MM.1S (cell line): ENCODE data around the gene BTD.

Source experiments
- DNase-seq: peaks from one replicate; pipeline ENCODE4 v3.0.0-alpha.2; 2015
- H2AFZ ChIP-seq: fragments of 300-600 bp; sonication (generic); 2 replicates; pipeline ENCODE4 v1.6.0; 2016; ENCODE audit warnings: antibody characterized with exemption, low read length
- H3F3A ChIP-seq: fragments of 300-600 bp; sonication (generic); 2 replicates; pipeline ENCODE4 v1.6.1; 2016; ENCODE audit warnings: mild to moderate bottlenecking, antibody characterized with exemption, low read length, moderate library complexity, mixed read lengths; ENCODE audit not compliant: insufficient read depth
- H3K27ac ChIP-seq: fragments of 300-600 bp; sonication (generic); 2 replicates; pipeline ENCODE4 v1.5.1; 2016; ENCODE audit warnings: mild to moderate bottlenecking, low read length
- H3K27me3 ChIP-seq: fragments of 300-600 bp; sonication (generic); replicated peaks from 2 replicates; pipeline ENCODE4 v1.6.0; 2016; ENCODE audit warnings: low read length; ENCODE audit not compliant: insufficient read depth
- H3K36me3 ChIP-seq: fragments of 300-600 bp; sonication (generic); replicated peaks from 2 replicates; pipeline ENCODE4 v1.6.1; 2016; ENCODE audit warnings: mild to moderate bottlenecking, low read length, mixed read lengths; ENCODE audit not compliant: insufficient read depth
- H3K4me1 ChIP-seq: fragments of 300-600 bp; sonication (generic); 2 replicates; pipeline ENCODE4 v1.6.1; 2016; ENCODE audit warnings: low read length, mixed read lengths
- H3K4me2 ChIP-seq: fragments of 300-600 bp; sonication (generic); 2 replicates; pipeline ENCODE4 v1.6.0; 2016; ENCODE audit warnings: low read depth, low read length
- H3K4me3 ChIP-seq: fragments of 300-600 bp; sonication (generic); 2 replicates; pipeline ENCODE4 v1.5.1; 2016; ENCODE audit warnings: low read length, mixed read lengths
- H3K79me2 ChIP-seq: fragments of 300-600 bp; sonication (generic); 2 replicates; pipeline ENCODE4 v1.6.1; 2016; ENCODE audit warnings: mixed run types, low read length, mixed read lengths
- H3K9ac ChIP-seq: fragments of 300-600 bp; sonication (generic); 2 replicates; pipeline ENCODE4 v1.6.1; 2016; ENCODE audit warnings: low read length, mixed read lengths
- H3K9me2 ChIP-seq: fragments of 300-600 bp; sonication (generic); replicated peaks from 2 replicates; pipeline ENCODE4 v1.6.1; 2016; ENCODE audit warnings: mild to moderate bottlenecking, low read length, mixed read lengths; ENCODE audit not compliant: insufficient read depth
- H3K9me3 ChIP-seq: fragments of 300-600 bp; sonication (generic); replicated peaks from 2 replicates; pipeline ENCODE4 v1.6.1; 2016; ENCODE audit warnings: mild to moderate bottlenecking, low read length, mixed read lengths; ENCODE audit not compliant: insufficient read depth
- H4K20me1 ChIP-seq: fragments of 300-600 bp; sonication (generic); 2 replicates; pipeline ENCODE4 v1.6.1; 2016; ENCODE audit warnings: mild to moderate bottlenecking, low read length, moderate library complexity, mixed read lengths; ENCODE audit not compliant: insufficient read depth
- EZH2 ChIP-seq: fragments of 300-600 bp; sonication (generic); optimal IDR thresholded peaks from 2 replicates; pipeline ENCODE3; 2017; ENCODE audit warnings: low read depth, mild to moderate bottlenecking, antibody characterized with exemption, low read length, mixed read lengths
- EZH2phosphoT487 ChIP-seq: fragments of 300-600 bp; sonication (generic); IDR thresholded peaks from 2 replicates; pipeline ENCODE4 v1.6.1; 2018; ENCODE audit warnings: antibody characterized with exemption, low read length
- TF ChIP-seq, protein P1 (sequence below): fragments of 300-600 bp; sonication (generic); IDR thresholded peaks from 2 replicates; pipeline ENCODE4 v1.5.1; 2016; ENCODE audit warnings: antibody characterized with exemption, low read length, mixed read lengths

The BTD gene

DNA sequence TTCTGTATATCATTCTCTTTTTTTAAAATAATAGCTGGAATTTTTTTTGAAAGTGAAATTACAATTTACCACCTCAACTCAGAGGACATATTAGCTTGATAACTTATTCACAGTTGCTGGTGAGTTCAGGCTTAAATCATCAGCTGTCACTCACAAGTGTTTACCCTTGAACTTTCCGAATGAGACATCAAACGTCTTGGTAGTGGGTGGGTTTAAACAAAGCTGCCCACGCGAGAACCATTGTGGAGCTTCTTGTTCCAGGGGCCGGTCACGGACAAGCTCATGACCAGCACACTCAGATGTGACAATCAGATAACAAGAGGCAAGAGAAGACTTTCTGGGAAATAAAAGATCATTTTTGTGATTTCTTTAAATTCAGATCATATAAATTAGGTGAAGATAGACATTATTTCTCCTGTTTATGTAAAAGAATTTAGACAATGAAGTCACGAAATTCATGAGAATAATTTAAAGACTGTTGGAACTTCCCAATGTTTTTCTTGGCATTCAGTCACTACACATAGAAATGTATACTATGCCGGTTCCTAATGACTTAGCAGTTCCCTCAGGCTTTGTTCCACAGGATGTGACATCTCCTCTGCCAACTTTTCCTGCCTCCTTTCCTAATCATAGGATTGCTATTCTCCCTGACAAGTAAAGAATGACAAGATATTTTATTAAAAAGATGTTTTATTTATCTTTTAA, 29.3 kb downstream of the BTD start:
- no peaks in the 10 kb centered on the region for H3K36me3 ChIP-seq
- TF ChIP-seq EZH2phosphoT487 (no peak), EZH2 (no peak)
- TF ChIP-seq, protein P1, sequence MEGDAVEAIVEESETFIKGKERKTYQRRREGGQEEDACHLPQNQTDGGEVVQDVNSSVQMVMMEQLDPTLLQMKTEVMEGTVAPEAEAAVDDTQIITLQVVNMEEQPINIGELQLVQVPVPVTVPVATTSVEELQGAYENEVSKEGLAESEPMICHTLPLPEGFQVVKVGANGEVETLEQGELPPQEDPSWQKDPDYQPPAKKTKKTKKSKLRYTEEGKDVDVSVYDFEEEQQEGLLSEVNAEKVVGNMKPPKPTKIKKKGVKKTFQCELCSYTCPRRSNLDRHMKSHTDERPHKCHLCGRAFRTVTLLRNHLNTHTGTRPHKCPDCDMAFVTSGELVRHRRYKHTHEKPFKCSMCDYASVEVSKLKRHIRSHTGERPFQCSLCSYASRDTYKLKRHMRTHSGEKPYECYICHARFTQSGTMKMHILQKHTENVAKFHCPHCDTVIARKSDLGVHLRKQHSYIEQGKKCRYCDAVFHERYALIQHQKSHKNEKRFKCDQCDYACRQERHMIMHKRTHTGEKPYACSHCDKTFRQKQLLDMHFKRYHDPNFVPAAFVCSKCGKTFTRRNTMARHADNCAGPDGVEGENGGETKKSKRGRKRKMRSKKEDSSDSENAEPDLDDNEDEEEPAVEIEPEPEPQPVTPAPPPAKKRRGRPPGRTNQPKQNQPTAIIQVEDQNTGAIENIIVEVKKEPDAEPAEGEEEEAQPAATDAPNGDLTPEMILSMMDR, result no peak
- H3K79me2 ChIP-seq, result no peaks in the 10 kb centered on the region
- H3K9me2 ChIP-seq, result no peaks in the 10 kb centered on the region
- H3K9me3 ChIP-seq, result no peaks in the 10 kb centered on the region
- peaks cover 8% of the 10 kb centered on the region; the same call in 1 of the 2 replicates for H3K4me1 ChIP-seq
- H3K27me3 ChIP-seq, result no peaks in the 10 kb centered on the region
- no peaks in the 10 kb centered on the region for H3F3A ChIP-seq
- no peaks in the 10 kb centered on the region for H4K20me1 ChIP-seq
- peak overlapping the region; percentile 57 for H3K4me2 ChIP-seq
- H2AFZ ChIP-seq, result 0 out of 2 replicates have a peak overlapping the region, but pooled peaks have one; percentile 10
- no peak overlapping the region for H3K27ac ChIP-seq
- DNase-seq, result no peak
- no peak overlapping the region for H3K9ac ChIP-seq
- H3K4me3 ChIP-seq, result 0 out of 2 replicates have a peak overlapping the region, but pooled peaks have one; percentile 7

DNA sequence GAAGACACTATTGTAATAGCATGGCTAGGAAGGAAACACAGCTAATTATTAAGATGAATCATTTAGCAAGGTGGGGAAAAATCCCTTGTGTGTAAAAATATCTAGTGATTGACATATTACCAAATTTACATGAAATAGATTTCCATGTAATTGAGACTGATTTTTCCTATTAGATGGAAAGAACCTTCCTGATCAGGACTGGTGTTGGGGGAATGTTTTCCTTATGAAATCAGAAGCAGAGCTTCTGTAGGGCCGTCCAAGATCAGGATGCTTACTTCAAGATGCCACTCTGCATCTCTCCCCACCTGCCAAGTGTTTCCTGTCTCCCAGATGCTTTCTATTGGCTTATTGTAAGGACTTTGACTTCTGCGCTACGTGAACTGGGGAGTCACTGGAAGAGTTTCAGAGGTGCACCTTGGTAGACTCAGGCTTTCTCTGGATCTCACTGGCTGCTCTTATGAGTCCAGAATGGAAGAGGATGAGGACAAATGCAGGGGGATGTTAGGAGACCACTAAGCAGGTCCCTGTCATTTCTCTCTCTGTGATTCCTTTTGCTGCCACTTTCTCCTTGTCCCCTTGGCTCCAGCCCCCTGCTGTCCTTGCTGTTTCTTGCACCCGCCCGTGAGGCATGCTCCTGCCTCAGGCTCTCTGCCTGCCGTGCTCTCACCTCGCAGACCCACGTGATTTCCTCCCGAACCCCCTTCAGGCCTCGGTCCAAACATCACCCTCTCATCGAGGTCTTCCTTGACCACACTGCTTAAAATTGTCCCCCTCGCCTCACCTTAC, 30.1 kb downstream of the BTD start:
- Histone ChIP-seq H3K36me3 (no peaks in the 10 kb centered on the region), H3K4me2 (no peak overlapping the region), H3K27ac (no peak overlapping the region), H3K4me3 (no peak overlapping the region), H3K79me2 (no peaks in the 10 kb centered on the region), H3K27me3 (no peaks in the 10 kb centered on the region), H3K9me2 (no peaks in the 10 kb centered on the region), H4K20me1 (no peaks in the 10 kb centered on the region), H3K9ac (no peak overlapping the region), H3F3A (no peaks in the 10 kb centered on the region), H2AFZ (no peak overlapping the region), H3K9me3 (no peaks in the 10 kb centered on the region), H3K4me1 (peaks cover 8% of the 10 kb centered on the region; the same call in 1 of the 2 replicates)
- no peak for TF ChIP-seq EZH2
- no peak for TF ChIP-seq EZH2phosphoT487
- TF ChIP-seq, protein P1, result no peak
- DNase-seq, result no peak

DNA sequence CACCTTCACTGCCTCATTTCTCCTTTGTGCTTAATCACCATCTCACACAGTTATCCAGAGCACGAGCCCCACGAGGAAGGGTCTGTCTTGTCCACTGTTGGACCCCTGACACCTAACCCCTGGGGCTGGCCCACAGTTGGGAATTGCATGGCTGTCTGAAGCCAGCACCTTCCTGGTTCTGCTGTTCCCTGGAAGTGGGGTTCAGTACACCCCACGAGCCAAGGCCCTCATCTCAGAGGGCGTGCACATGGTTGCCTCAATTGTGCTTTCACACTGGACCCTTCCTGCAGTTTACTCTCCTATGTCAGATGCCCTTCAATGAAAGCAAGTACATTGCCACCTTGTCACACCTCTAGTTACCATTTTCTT, 30.7 kb downstream of the BTD start:
- Histone ChIP-seq H3K9me3 (no peaks in the 10 kb centered on the region), H3K36me3 (no peaks in the 10 kb centered on the region), H4K20me1 (no peaks in the 10 kb centered on the region), H3K27ac (no peak overlapping the region), H3K9me2 (no peaks in the 10 kb centered on the region), H3K4me2 (no peak overlapping the region), H3K4me1 (peaks cover 12% of the 10 kb centered on the region), H3K27me3 (no peaks in the 10 kb centered on the region), H3K9ac (no peak overlapping the region), H3F3A (peaks cover 2% of the 10 kb centered on the region; the same call in 1 of the 2 replicates), H2AFZ (no peak overlapping the region), H3K4me3 (no peak overlapping the region), H3K79me2 (no peaks in the 10 kb centered on the region)
- TF ChIP-seq, protein P1, result no peak
- no peak for TF ChIP-seq EZH2
- TF ChIP-seq EZH2phosphoT487, result no peak
- DNase-seq, result no peak
